WERI-Rb-1 (cell line): ENCODE measurements around the gene SPZ1.

Experiments used
- DNase-seq: peaks from one replicate; pipeline ENCODE4 v3.0.0-alpha.2; 2020
- H3K27ac ChIP-seq: fragments of 250-450 bp; sonication (Bioruptor Pico); 2 replicates; pipeline ENCODE4 v1.5.1; 2020; ENCODE audit warnings: mild to moderate bottlenecking, moderate library complexity
- H3K27me3 ChIP-seq: fragments of 250-450 bp; sonication (Bioruptor Pico); 2 replicates; pipeline ENCODE4 v1.5.1; 2021; ENCODE audit warnings: mild to moderate bottlenecking, low read depth, moderate library complexity; ENCODE audit not compliant: insufficient read depth, severe bottlenecking
- H3K36me3 ChIP-seq: fragments of 250-450 bp; sonication (Bioruptor Pico); 2 replicates; pipeline ENCODE4 v1.5.1; 2020; ENCODE audit warnings: mild to moderate bottlenecking, moderate library complexity
- H3K4me3 ChIP-seq: 2 replicates; pipeline ENCODE4 v1.5.1; 2011; ENCODE audit warnings: low read depth, mild to moderate bottlenecking, control low read depth, low read length
- H3K9me3 ChIP-seq: fragments of 250-450 bp; sonication (Bioruptor Pico); 2 replicates; pipeline ENCODE4 v1.5.1; 2021; ENCODE audit warnings: mild to moderate bottlenecking, moderate library complexity; ENCODE audit not compliant: severe bottlenecking
- CTCF ChIP-seq: IDR thresholded peaks from 2 replicates; pipeline ENCODE4 v1.5.1; 2011; ENCODE audit warnings: low read depth, mild to moderate bottlenecking, control low read depth, inconsistent platforms, low read length

SPZ1 gene

GRCh38 chr5:80315244-80315643 is 4.6 kb upstream of the SPZ1 start:
- Histone ChIP-seq H3K4me3 (no peak overlapping the region), H3K9me3 (no peaks in the 10 kb centered on the region), H3K27me3 (no peaks in the 10 kb centered on the region), H3K27ac (no peak overlapping the region), H3K36me3 (no peaks in the 10 kb centered on the region)
- DNase-seq = no peak
- TF ChIP-seq CTCF = no peak

- H3K9me3 ChIP-seq = no peaks in the 10 kb centered on the region
- TF ChIP-seq CTCF = no peak
- no peaks in the 10 kb centered on the region for H3K36me3 ChIP-seq
- H3K27me3 ChIP-seq = no peaks in the 10 kb centered on the region
- no peak overlapping the region for H3K4me3 ChIP-seq
- H3K27ac ChIP-seq = no peak overlapping the region
- DNase-seq = no peak
These were observed 1.6 kb upstream of the SPZ1 start for GRCh38 chr5:80318212-80318611.

- no peak for DNase-seq
- TF ChIP-seq CTCF = no peak
- Histone ChIP-seq H3K9me3 (no peaks in the 10 kb centered on the region), H3K36me3 (no peaks in the 10 kb centered on the region), H3K27ac (no peak overlapping the region), H3K4me3 (no peak overlapping the region), H3K27me3 (no peaks in the 10 kb centered on the region)
These were observed 5.1 kb downstream of the SPZ1 start for GRCh38 chr5:80324912-80325311.

- Histone ChIP-seq H3K36me3 (no peaks in the 10 kb centered on the region), H3K27ac (no peak overlapping the region), H3K4me3 (no peak overlapping the region), H3K9me3 (no peaks in the 10 kb centered on the region), H3K27me3 (no peaks in the 10 kb centered on the region)
- no peak for TF ChIP-seq CTCF
- no peak for DNase-seq
These were observed 6.7 kb downstream of the SPZ1 start for GRCh38 chr5:80326468-80326867.

GRCh38 chr5:80337379-80337778 is 17.6 kb downstream of the SPZ1 start:
- H3K27ac ChIP-seq = no peak overlapping the region
- H3K9me3 ChIP-seq = no peaks in the 10 kb centered on the region
- TF ChIP-seq CTCF = no peak
- no peak overlapping the region for H3K4me3 ChIP-seq
- DNase-seq = no peak
- no peaks in the 10 kb centered on the region for H3K36me3 ChIP-seq
- H3K27me3 ChIP-seq = no peaks in the 10 kb centered on the region

GRCh38 chr5:80339116-80339515 is 19.3 kb downstream of the SPZ1 start:
- no peak for DNase-seq
- Histone ChIP-seq H3K27ac (no peak overlapping the region), H3K9me3 (no peaks in the 10 kb centered on the region), H3K36me3 (no peaks in the 10 kb centered on the region), H3K27me3 (no peaks in the 10 kb centered on the region), H3K4me3 (no peak overlapping the region)
- no peak for TF ChIP-seq CTCF
